IMR-90 (cell line): ENCODE data around the gene TMBIM6. TPM values are rescaled to one million over a fixed set of nuclear protein-coding genes. Genes with fewer than 3 reads are reported as not detected.

ENCODE experiments used
- ATAC-seq: fragments of 200-7000 bp; cut with Tn5 transposase; 2 replicates; pipeline ENCODE4 v1.9.1; 2020; ENCODE audit warnings: low read depth, mild to moderate bottlenecking, moderate library complexity
- Bru-seq: library from RNA; stranded (reverse); fragments of 400-500 nt; gene quantifications from one replicate; lab custom pipeline; 2021; lab: Mats Ljungman, UMichigan
- BruChase-seq, 2 experiments: library from RNA; stranded (reverse); fragments of 400-500 nt; gene quantifications; one replicate each; lab custom pipeline; 2021; lab: Mats Ljungman, UMichigan
- BruUV-seq: library from RNA; stranded (reverse); fragments of 400-500 nt; replicated peaks from 2 replicates; lab custom pipeline; 2021; lab: Mats Ljungman, UMichigan
- CTCF ChIA-PET: fragments of 300-600 bp; formaldehyde crosslinking; extraction: SDS; loops from one replicate; lab custom pipeline; 2021; ENCODE audit warnings: antibody characterized with exemption; lab: Yijun Ruan, JAX
- POLR2A ChIA-PET: fragments of 300-600 bp; sonication (Branson Sonifier 250); formaldehyde crosslinking; loops from one replicate; lab custom pipeline; 2022; ENCODE audit warnings: antibody characterized with exemption; ENCODE audit not compliant: unreplicated experiment; lab: Charles Lee
- DNase-seq: peaks from one replicate; pipeline ENCODE4 v3.0.0; 2013
- H2AFZ ChIP-seq: replicated peaks from 2 replicates; pipeline ENCODE3; 2013; ENCODE audit warnings: low read length, mild to moderate bottlenecking; ENCODE audit not compliant: poor library complexity
- H2AK5ac ChIP-seq: 2 replicates; pipeline ENCODE4 v1.6.1; 2013; ENCODE audit warnings: low read depth, low read length, inconsistent platforms
- H2AK9ac ChIP-seq: replicated peaks from 2 replicates; pipeline ENCODE3; 2013; ENCODE audit warnings: mild to moderate bottlenecking, low read depth, low read length, moderate library complexity; ENCODE audit not compliant: poor library complexity
- H2BK120ac ChIP-seq: 2 replicates; pipeline ENCODE4 v1.6.1; 2013; ENCODE audit warnings: low read depth, low read length, inconsistent platforms
- H2BK15ac ChIP-seq: 3 replicates; pipeline ENCODE4 v1.6.1; 2013; ENCODE audit warnings: low read depth, low read length, inconsistent platforms
- H2BK20ac ChIP-seq: 2 replicates; pipeline ENCODE4 v1.6.1; 2013; ENCODE audit warnings: low read depth, mild to moderate bottlenecking, inconsistent platforms, low read length, moderate library complexity
- H2BK5ac ChIP-seq: 2 replicates; pipeline ENCODE4 v1.6.1; 2013; ENCODE audit warnings: mild to moderate bottlenecking, low read depth, low read length, inconsistent platforms; ENCODE audit not compliant: poor library complexity, severe bottlenecking
- H3K14ac ChIP-seq: replicated peaks from 2 replicates; pipeline ENCODE4 v1.6.1; 2013; ENCODE audit warnings: low read depth, low read length, inconsistent platforms
- H3K18ac ChIP-seq: 2 replicates; pipeline ENCODE4 v1.6.1; 2013; ENCODE audit warnings: low read depth, low read length, control low read depth
- H3K23ac ChIP-seq: 2 replicates; pipeline ENCODE4 v1.6.1; 2013; ENCODE audit warnings: low read depth, low read length, inconsistent platforms
- H3K27ac ChIP-seq: 2 replicates; pipeline ENCODE4 v1.5.1; 2013; ENCODE audit warnings: mild to moderate bottlenecking, control low read depth, low read length; ENCODE audit not compliant: insufficient read depth
- H3K27me3 ChIP-seq: 2 replicates; pipeline ENCODE4 v1.6.1; 2013; ENCODE audit warnings: low read length; ENCODE audit not compliant: control insufficient read depth, insufficient read depth
- H3K36me3 ChIP-seq: 2 replicates; pipeline ENCODE4 v1.6.1; 2013; ENCODE audit warnings: low read length, mixed read lengths; ENCODE audit not compliant: control insufficient read depth, insufficient read depth
- H3K4ac ChIP-seq: 2 replicates; pipeline ENCODE4 v1.6.1; 2013; ENCODE audit warnings: low read depth, low read length, inconsistent platforms
- H3K4me1 ChIP-seq: 2 replicates; pipeline ENCODE4 v1.6.1; 2013; ENCODE audit warnings: low read length, mixed read lengths; ENCODE audit not compliant: control insufficient read depth, insufficient read depth
- H3K4me2 ChIP-seq: 2 replicates; pipeline ENCODE4 v1.6.1; 2013; ENCODE audit warnings: low read depth, mild to moderate bottlenecking, control low read depth, low read length, moderate library complexity
- H3K4me3 ChIP-seq: 2 replicates; pipeline ENCODE4 v1.5.1; 2013; ENCODE audit warnings: low read depth, mild to moderate bottlenecking, control low read depth, low read length, moderate library complexity; ENCODE audit not compliant: insufficient read depth
- H3K56ac ChIP-seq: 2 replicates; pipeline ENCODE4 v1.6.1; 2013; ENCODE audit warnings: low read length, inconsistent platforms; ENCODE audit not compliant: insufficient read depth; ENCODE audit errors: extremely low read depth
- H3K79me1 ChIP-seq, 2 experiments: 2 replicates each; pipeline ENCODE4 v1.6.1; 2013; ENCODE audit warnings: low read length in 2 of 2, inconsistent platforms in 1 of 2, low read depth in 1 of 2
- H3K9ac ChIP-seq: 2 replicates; pipeline ENCODE4 v1.6.1; 2013; ENCODE audit warnings: low read depth, low read length, control low read depth
- H3K9me1 ChIP-seq: 2 replicates; pipeline ENCODE4 v1.6.1; 2013; ENCODE audit warnings: low read length, inconsistent platforms; ENCODE audit not compliant: insufficient read depth
- H3K9me3 ChIP-seq: 2 replicates; pipeline ENCODE4 v1.6.1; 2013; ENCODE audit warnings: low read length; ENCODE audit not compliant: control insufficient read depth, insufficient read depth
- H4K20me1 ChIP-seq: 2 replicates; pipeline ENCODE4 v1.6.1; 2013; ENCODE audit warnings: low read length, inconsistent platforms; ENCODE audit not compliant: insufficient read depth
- H4K5ac ChIP-seq: 2 replicates; pipeline ENCODE4 v1.6.1; 2013; ENCODE audit warnings: mild to moderate bottlenecking, low read depth, low read length, control low read depth
- H4K8ac ChIP-seq, 2 experiments: 2 replicates each; pipeline ENCODE4 v1.6.1; 2013; ENCODE audit warnings: low read depth in 2 of 2, low read length in 2 of 2, control low read depth in 1 of 2, inconsistent platforms in 1 of 2
- H4K91ac ChIP-seq: 2 replicates; pipeline ENCODE4 v1.6.1; 2013; ENCODE audit warnings: low read depth, low read length, inconsistent platforms; ENCODE audit not compliant: insufficient read depth
- BHLHE40 ChIP-seq: fragments of 150-350 bp; IDR thresholded peaks from 2 replicates; pipeline ENCODE4 v1.6.1; 2016; ENCODE audit warnings: mild to moderate bottlenecking, low read depth, low read length
- CEBPB ChIP-seq: IDR thresholded peaks from 2 replicates; pipeline ENCODE4 v1.6.1; 2012; ENCODE audit warnings: low read depth, low read length, improper control_type of control experiment
- ELK1 ChIP-seq: fragments of 150-350 bp; IDR thresholded peaks from 2 replicates; pipeline ENCODE4 v1.6.1; 2016; ENCODE audit warnings: low read depth, mild to moderate bottlenecking, low read length, moderate library complexity, borderline replicate concordance
- FOS ChIP-seq: fragments of 150-350 bp; IDR thresholded peaks from 2 replicates; pipeline ENCODE4 v1.6.1; 2016; ENCODE audit warnings: low read depth, low read length
- MAFK ChIP-seq: IDR thresholded peaks from 2 replicates; pipeline ENCODE4 v1.6.1; 2012; ENCODE audit warnings: low read depth, low read length, improper control_type of control experiment
- NFE2L2 ChIP-seq: fragments of 150-350 bp; IDR thresholded peaks from 2 replicates; pipeline ENCODE4 v1.6.1; 2016; ENCODE audit warnings: low read depth, mild to moderate bottlenecking, low read length
- POLR2A ChIP-seq: IDR thresholded peaks from 2 replicates; pipeline ENCODE4 v1.6.1; 2012; ENCODE audit warnings: mild to moderate bottlenecking, low read depth, low read length
- RAD21 ChIP-seq: IDR thresholded peaks from 2 replicates; pipeline ENCODE4 v1.6.1; 2012; ENCODE audit warnings: low read length, improper control_type of control experiment
- RCOR1 ChIP-seq: IDR thresholded peaks from 2 replicates; pipeline ENCODE4 v1.6.1; 2012; ENCODE audit warnings: mild to moderate bottlenecking, low read length, improper control_type of control experiment; ENCODE audit not compliant: insufficient replicate concordance
- SMC3 ChIP-seq: fragments of 150-350 bp; IDR thresholded peaks from 2 replicates; pipeline ENCODE4 v1.6.1; 2016; ENCODE audit warnings: low read depth, mild to moderate bottlenecking, antibody characterized with exemption, low read length, moderate library complexity
- USF2 ChIP-seq: fragments of 150-350 bp; IDR thresholded peaks from 2 replicates; pipeline ENCODE4 v1.6.1; 2017; ENCODE audit warnings: mild to moderate bottlenecking, antibody characterized with exemption, low read length, low read depth
- WGBS, 2 experiments: methylation state at CpG; one replicate each; pipeline versions ENCODE4 v1.1.5 to v1.1.7; 2013; ENCODE audit warnings: missing lambda C conversion rate in 2 of 2; ENCODE audit not compliant: insufficient read length in 1 of 2; ENCODE audit errors: extremely low coverage in 2 of 2; 5-methylcytosine and 5-hydroxymethylcytosine counted together
- dilution Hi-C: fragments of 300-500 bp; cut with HindIII; formaldehyde crosslinking; loops from one replicate; pipeline ENCODE4 v1.14.3; 2018; ENCODE audit warnings: low sequenced_read_pairs; ENCODE audit not compliant: unreplicated experiment
- in situ Hi-C: fragments of 300-500 bp; cut with MboI; formaldehyde crosslinking; loops from 3 replicates; pipeline ENCODE4 v1.14.3; 2019; ENCODE audit warnings: low sequenced_read_pairs, inconsistent platforms, mixed read lengths
- intact Hi-C: fragments of 100-400 bp; cut with micrococcal nuclease; formaldehyde crosslinking; loops from 2 replicates; pipeline ENCODE4 v1.10.0; 2022
- long read RNA-seq: library from polyadenylated mRNA; unstranded; transcript quantifications from one replicate; pipeline ENCODE4 v2.0.0, GENCODE V29; 2021; ENCODE audit not compliant: unreplicated experiment
- polyA plus RNA-seq, 3 experiments: library from polyadenylated mRNA; depleted of rRNA; stranded (reverse); fragments of >200 nt; gene quantifications; 2 replicates each; pipeline ENCODE4 v1.2.3, GENCODE V29; 2012; ENCODE audit warnings: low replicate concordance in 1 of 3
- total RNA-seq: library from RNA; depleted of rRNA; stranded (reverse); fragments of >200 nt; gene quantifications from 2 replicates; pipeline ENCODE4 v1.2.3, GENCODE V29; 2012; rRNA removed

The TMBIM6 gene, protein sequence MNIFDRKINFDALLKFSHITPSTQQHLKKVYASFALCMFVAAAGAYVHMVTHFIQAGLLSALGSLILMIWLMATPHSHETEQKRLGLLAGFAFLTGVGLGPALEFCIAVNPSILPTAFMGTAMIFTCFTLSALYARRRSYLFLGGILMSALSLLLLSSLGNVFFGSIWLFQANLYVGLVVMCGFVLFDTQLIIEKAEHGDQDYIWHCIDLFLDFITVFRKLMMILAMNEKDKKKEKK
- total RNA-seq (255 and 369 TPM in 2 replicates), polyA plus RNA-seq (2012; rRNA removed) (267 and 285 TPM in 2 replicates), Bru-seq, nascent RNA (percentile 96 among the genes with signal in this experiment), BruChase-seq, experiment 1, labeled RNA remaining after a 6-hour chase (percentile 98 among the genes with signal in this experiment), BruChase-seq, experiment 2, labeled RNA remaining after a 2-hour chase (percentile 95 among the genes with signal in this experiment)
- 145 and 287 TPM in 2 replicates for polyA plus RNA-seq (2012; cell fraction: cytosol; rRNA removed)
- 57.9 and 235 TPM in 2 replicates for polyA plus RNA-seq (2012; cell fraction: nucleus; rRNA removed; ENCODE audit: low replicate concordance)
- long read RNA-seq, transcript TMBIM6-201 (10 exons, 2,836 nt), result major isoform, 153 of 276 reads
- long read RNA-seq, transcript TMBIM6-202 (9 exons, 2,598 nt), result minor isoform, 61 of 276 reads
- long read RNA-seq, partial matches to known transcripts, result 18 of 276 reads
- long read RNA-seq, other reads (novel, unspliced or antisense), result 34 of 276 reads

- H2BK15ac ChIP-seq, result peak within 1 kb of the TSS; percentile 13; the same call in 1 of the 3 replicates
- in situ Hi-C loops (no loop called here), intact Hi-C loops (loop anchor here (1.0 kb wide), 2 partner anchors 34 to 97 kb away; partner anchors contain the start of gene FMNL3), dilution Hi-C loops (no loop called here)
- peak within 1 kb of the TSS; percentile 89 for H2AFZ ChIP-seq
- H2BK120ac ChIP-seq, result peak within 1 kb of the TSS; percentile 59; the same call in 1 of the 2 replicates
- ATAC-seq, result peak; percentile 98
- H4K5ac ChIP-seq, result peak within 1 kb of the TSS; percentile 89
- peak within 1 kb of the TSS; percentile 97 for H3K23ac ChIP-seq
- CTCF ChIA-PET, result interaction anchor here (0.6 to 1.4 kb wide), 18 partner anchors 10 to 112 kb away, joined by 3 to 7 read pairs (median 3); partner anchors contain the start of gene FMNL3
- peak within 1 kb of the TSS; percentile 99 for H3K14ac ChIP-seq
- peak within 1 kb of the TSS; percentile 88 for H4K91ac ChIP-seq
- H2BK20ac ChIP-seq, result no peak within 1 kb of the TSS; the same call in 1 of the 2 replicates
- H2AK5ac ChIP-seq, result peak within 1 kb of the TSS; percentile 97
- H3K4ac ChIP-seq, result peak within 1 kb of the TSS; percentile 98
- H4K20me1 ChIP-seq, result peaks cover 47% of the 10 kb centered on the region
- H2AK9ac ChIP-seq, result peak within 1 kb of the TSS; percentile 93
- peak within 1 kb of the TSS; percentile 93 for H3K9ac ChIP-seq
- DNase-seq, result peak; percentile 100
- H3K79me1 ChIP-seq, result peaks cover 0 to 19% of the 10 kb centered on the region in 2 experiments; a peak in 2 of 4 replicates
- peak within 1 kb of the TSS; percentile 67 to 96 for H4K8ac ChIP-seq
- H3K4me2 ChIP-seq, result peak within 1 kb of the TSS; percentile 85
- 8% methylated on average over 22 of the region's 50 CpGs; no CpG with 5 or more reads in 1 of the 2 experiments for WGBS, 2 experiments
- no TSS peak for BruUV-seq
- peak within 1 kb of the TSS; percentile 97 for H3K56ac ChIP-seq
- H3K4me1 ChIP-seq, result peaks cover 5% of the 10 kb centered on the region
- no peaks in the 10 kb centered on the region for H3K9me3 ChIP-seq
- peak within 1 kb of the TSS; percentile 69 for H3K4me3 ChIP-seq
- H3K27ac ChIP-seq, result peak within 1 kb of the TSS; percentile 90
- H3K27me3 ChIP-seq, result no peaks in the 10 kb centered on the region
- H3K18ac ChIP-seq, result peak within 1 kb of the TSS; percentile 79
- H3K36me3 ChIP-seq, result 0 out of 2 replicates have a peak, but pooled peaks cover 2% of the 10 kb centered on the region
- H3K9me1 ChIP-seq, result peaks cover 3% of the 10 kb centered on the region; the same call in 1 of the 2 replicates
- H2BK5ac ChIP-seq, result peak within 1 kb of the TSS; percentile 90
- POLR2A ChIA-PET, result interaction anchor here (0.5 to 1.4 kb wide), 5 partner anchors 8 to 102 kb away, joined by 3 to 7 read pairs (median 5); partner anchors contain the start of gene BCDIN3D
- TF ChIP-seq ELK1 (no peak), RAD21 (peak; percentile 72), POLR2A (peak; percentile 99), RCOR1 (no peak), FOS (no peak), BHLHE40 (peak; percentile 21; the same call in 1 of the 2 replicates), NFE2L2 (no peak), CEBPB (no peak), MAFK (no peak), SMC3 (peak; percentile 52; the same call in 1 of the 2 replicates), USF2 (no peak)
These were observed at the start of gene TMBIM6 for GRCh38 chr12:49740930-49741881. Gene TMBIM6, plus strand, starts transcription at chr12:49741557. Its CDS starts 10,937 bp downstream, at chr12:49752494.
